Measurements from ENCODE around the gene ABCC4. TPM values are rescaled to one million over a fixed set of nuclear protein-coding genes. Genes with fewer than 3 reads are reported as not detected.

The ABCC4 gene
- total and polyA plus RNA-seq, 2 experiments from 2014 or later, result 4.3 to 12.2 TPM

DNA sequence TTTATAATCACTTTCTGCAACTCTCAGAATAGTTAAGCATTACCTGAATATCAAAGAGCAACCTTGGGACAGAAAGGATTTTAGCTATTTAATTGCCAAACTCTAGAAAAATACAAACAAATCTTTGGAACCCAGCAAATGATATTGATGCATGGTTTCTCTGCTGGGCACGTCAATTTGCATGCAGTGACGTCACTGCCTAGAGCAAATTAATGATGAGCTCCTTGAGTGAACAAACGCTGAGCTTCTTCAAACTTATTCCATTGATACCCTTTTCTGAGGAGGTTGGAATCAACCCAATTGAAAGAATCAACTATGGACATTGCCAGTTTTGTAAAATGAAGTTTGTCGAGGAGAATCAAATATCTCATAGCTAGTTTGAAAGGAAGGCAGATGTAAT is 329.0 kb downstream of the ABCC4 start:
- Histone ChIP-seq H3K27ac (ENCODE audit: low read depth) (no peak overlapping the region), H3K4me1 (ENCODE audit: insufficient read depth) (peaks cover 45% of the 10 kb centered on the region), H3K79me2 (replicated peaks; ENCODE audit: insufficient read depth) (no peaks in the 10 kb centered on the region), H3K9me2 (ENCODE audit: insufficient read depth) (no peaks in the 10 kb centered on the region), H3F3A (replicated peaks; ENCODE audit: low read depth) (peaks cover 6% of the 10 kb centered on the region; the same call in 1 of the 2 replicates), H3K27me3 (ENCODE audit: insufficient read depth) (peaks cover 11% of the 10 kb centered on the region), H3K4me2 (no peak overlapping the region), H3K4me3 (no peak overlapping the region), H3K36me3 (ENCODE audit: insufficient read depth) (no peaks in the 10 kb centered on the region), H4K20me1 (replicated peaks; ENCODE audit: insufficient read depth) (no peaks in the 10 kb centered on the region), H2AFZ (no peak overlapping the region)
- no peak for ATAC-seq
- Mint-ChIP-seq H3K4me3 (no peak overlapping the region), H3K27me3 (ENCODE audit: insufficient read depth, low read depth, poor library complexity) (peaks cover 8% of the 10 kb centered on the region), H3K36me3 (ENCODE audit: low read depth) (peaks cover 4% of the 10 kb centered on the region; the same call in 1 of the 3 replicates), H3K27ac (no peak overlapping the region), H3K9me3 (peaks cover 5% of the 10 kb centered on the region; the same call in 2 of the 3 replicates), H3K4me1 (peaks cover 30% of the 10 kb centered on the region)
- peak; percentile 70; the same call in 1 of the 2 replicates for TF ChIP-seq CREB1 (CRISPR knock-in tag; IDR thresholded peaks at IDR 0.05; ENCODE audit: low read depth)
- TF ChIP-seq, protein P1, sequence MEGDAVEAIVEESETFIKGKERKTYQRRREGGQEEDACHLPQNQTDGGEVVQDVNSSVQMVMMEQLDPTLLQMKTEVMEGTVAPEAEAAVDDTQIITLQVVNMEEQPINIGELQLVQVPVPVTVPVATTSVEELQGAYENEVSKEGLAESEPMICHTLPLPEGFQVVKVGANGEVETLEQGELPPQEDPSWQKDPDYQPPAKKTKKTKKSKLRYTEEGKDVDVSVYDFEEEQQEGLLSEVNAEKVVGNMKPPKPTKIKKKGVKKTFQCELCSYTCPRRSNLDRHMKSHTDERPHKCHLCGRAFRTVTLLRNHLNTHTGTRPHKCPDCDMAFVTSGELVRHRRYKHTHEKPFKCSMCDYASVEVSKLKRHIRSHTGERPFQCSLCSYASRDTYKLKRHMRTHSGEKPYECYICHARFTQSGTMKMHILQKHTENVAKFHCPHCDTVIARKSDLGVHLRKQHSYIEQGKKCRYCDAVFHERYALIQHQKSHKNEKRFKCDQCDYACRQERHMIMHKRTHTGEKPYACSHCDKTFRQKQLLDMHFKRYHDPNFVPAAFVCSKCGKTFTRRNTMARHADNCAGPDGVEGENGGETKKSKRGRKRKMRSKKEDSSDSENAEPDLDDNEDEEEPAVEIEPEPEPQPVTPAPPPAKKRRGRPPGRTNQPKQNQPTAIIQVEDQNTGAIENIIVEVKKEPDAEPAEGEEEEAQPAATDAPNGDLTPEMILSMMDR (conservative IDR thresholded peaks at IDR 0.05; ENCODE audit: low read depth in 2 of 2), result no peak
- no peak for DNase-seq (ENCODE audit: low spot score)

Small RNA genes within 50 kb of the gene (small RNA-seq; reads per million reads assigned to genes)
- gene RNU6-62P (ENCODE audit: low replicate concordance) (not detected), gene RNY3P8 (ENCODE audit: low replicate concordance) (not detected), gene RNY4P27 (ENCODE audit: low replicate concordance) (25.9 reads per million, percentile 98 among the genes with 10 or more reads in this experiment)
